ENCODE data around the gene ATP2A2. TPM values are rescaled to one million over a fixed set of nuclear protein-coding genes. Genes with fewer than 3 reads are reported as not detected.

ATP2A2 gene
- total and polyA plus RNA-seq, 2 experiments from 2014 or later, result 47.2 to 225 TPM

- no peak for TF ChIP-seq EZH2phosphoT487 (IDR thresholded peaks at IDR 0.05; ENCODE audit: unreplicated experiment)
- no peak for TF ChIP-seq STAT1 (IDR thresholded peaks at IDR 0.05; ENCODE audit: unreplicated experiment)
- TF ChIP-seq ETS1 (IDR thresholded peaks at IDR 0.05), result no peak
- TF ChIP-seq NANOG (IDR thresholded peaks at IDR 0.05; ENCODE audit: borderline replicate concordance), result no peak
- TF ChIP-seq CTCF (conservative IDR thresholded peaks at IDR 0.05; ENCODE audit: low read depth in 2 of 2), result no peak
- TF ChIP-seq ZNF114 (CRISPR knock-in tag; IDR thresholded peaks at IDR 0.05), result no peak
- no peak for TF ChIP-seq EZH2 (IDR thresholded peaks at IDR 0.05; ENCODE audit: low read depth, unreplicated experiment)
- TF ChIP-seq POLR2AphosphoS5 (IDR thresholded peaks at IDR 0.05; ENCODE audit: low read depth), result no peak
- TF ChIP-seq CREB1 (CRISPR knock-in tag; IDR thresholded peaks at IDR 0.05; ENCODE audit: low read depth), result no peak
- TF ChIP-seq JUNB (IDR thresholded peaks at IDR 0.05; ENCODE audit: unreplicated experiment), result no peak
- TF ChIP-seq ZNF331 (CRISPR knock-in tag; IDR thresholded peaks at IDR 0.05; ENCODE audit: low read depth), result no peak
These were observed 62.9 kb downstream of the ATP2A2 start (continued) for GRCh38 chr12:110343736-110344555.

DNA sequence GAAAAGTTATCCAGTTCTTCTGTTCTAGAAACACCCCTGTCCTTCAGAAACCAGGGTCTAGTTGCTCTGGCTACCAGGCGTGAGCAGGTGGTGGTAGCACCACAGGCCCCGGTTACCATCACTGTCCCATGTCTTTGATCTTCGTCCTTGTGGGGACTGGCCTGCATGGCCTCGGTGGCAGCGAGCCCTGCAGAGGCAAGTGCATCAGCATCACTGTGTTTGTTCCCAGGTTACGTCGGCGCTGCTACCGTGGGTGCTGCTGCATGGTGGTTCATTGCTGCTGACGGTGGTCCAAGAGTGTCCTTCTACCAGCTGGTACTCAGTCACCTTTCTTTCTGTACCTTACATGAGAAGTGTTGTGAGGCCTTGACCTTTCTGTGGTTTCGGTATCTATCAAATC lies 63.6 kb downstream of the ATP2A2 start:
- Mint-ChIP-seq H3K9me3 (no peaks in the 10 kb centered on the region), H3K27ac (no peak overlapping the region), H3K36me3 (ENCODE audit: low read depth) (peaks cover 96% of the 10 kb centered on the region), H3K27me3 (ENCODE audit: insufficient read depth, low read depth, poor library complexity) (peaks cover 9% of the 10 kb centered on the region), H3K4me1 (no peaks in the 10 kb centered on the region), H3K4me3 (no peak overlapping the region)
- no peaks in the 10 kb centered on the region for H3K79me2 ChIP-seq (replicated peaks; ENCODE audit: insufficient read depth)
- H4K20me1 ChIP-seq (replicated peaks; ENCODE audit: insufficient read depth), result peaks cover 31% of the 10 kb centered on the region; the same call in 1 of the 2 replicates
- no peak overlapping the region for H3K27ac ChIP-seq (ENCODE audit: low read depth)
- no peak overlapping the region for H2AFZ ChIP-seq
- H3K9me2 ChIP-seq (ENCODE audit: insufficient read depth), result no peaks in the 10 kb centered on the region
- no peaks in the 10 kb centered on the region for H3K27me3 ChIP-seq (ENCODE audit: insufficient read depth)
- peaks cover 80% of the 10 kb centered on the region for H3K36me3 ChIP-seq (ENCODE audit: insufficient read depth)
- no peak for DNase-seq (ENCODE audit: low spot score)
- peaks cover 14% of the 10 kb centered on the region; the same call in 1 of the 2 replicates for H3F3A ChIP-seq (replicated peaks; ENCODE audit: low read depth)
- no peaks in the 10 kb centered on the region for H3K4me1 ChIP-seq (ENCODE audit: insufficient read depth)
- H3K4me3 ChIP-seq, result no peak overlapping the region
- ATAC-seq, result no peak
- H3K4me2 ChIP-seq, result no peak overlapping the region
- TF ChIP-seq POLR2AphosphoS5 (IDR thresholded peaks at IDR 0.05; ENCODE audit: low read depth) (no peak), ETS1 (IDR thresholded peaks at IDR 0.05) (no peak), EZH2 (IDR thresholded peaks at IDR 0.05; ENCODE audit: low read depth, unreplicated experiment) (no peak), CTCF (conservative IDR thresholded peaks at IDR 0.05; ENCODE audit: low read depth in 2 of 2) (no peak), ZNF114 (CRISPR knock-in tag; IDR thresholded peaks at IDR 0.05) (no peak)
